HG03460 (cell line): ENCODE results near the gene MRI1.
A peak's percentile ranks its signal among the peaks of the same experiment; 100 is the strongest.
"Not testable (repeated sequence)": the region's sequence is repeated elsewhere in the genome, so short reads cannot be mapped to it uniquely, and the experiment has no call there.

ENCODE experiments used
- ATAC-seq: cut with Tn5 transposase; IDR thresholded peaks from one replicate; pipeline ENCODE4 v1.9.1; 2021; ENCODE audit not compliant: unreplicated experiment

MRI1 gene

GRCh38 chr19:13764101-13764807, at the start of gene MRI1:
TSS of gene MRI1 (plus strand) at chr19:13764522. CDS start at chr19:13764589, 67 bp downstream.
- peak; percentile 49 for ATAC-seq

GRCh38 chr19:13717194-13717643, 47.1 kb upstream of the MRI1 start:
- ATAC-seq, result no peak

- ATAC-seq, result no peak
These were observed 45.6 kb upstream of the MRI1 start for GRCh38 chr19:13718733-13719132.

GRCh38 chr19:13722146-13722545, 42.2 kb upstream of the MRI1 start:
- no peak for ATAC-seq

- ATAC-seq, result no peak
These were observed 41.1 kb upstream of the MRI1 start for GRCh38 chr19:13723206-13723605.

- no peak for ATAC-seq
These were observed 38.0 kb upstream of the MRI1 start for GRCh38 chr19:13726323-13726722.

- ATAC-seq, result no peak
These were observed 36.5 kb upstream of the MRI1 start for GRCh38 chr19:13727798-13728197.

GRCh38 chr19:13729859-13730258, 34.5 kb upstream of the MRI1 start:
- no peak for ATAC-seq

- ATAC-seq, result peak; percentile 91
These were observed 33.0 kb upstream of the MRI1 start for GRCh38 chr19:13731147-13731964.

- no peak for ATAC-seq
These were observed 32.0 kb upstream of the MRI1 start for GRCh38 chr19:13732337-13732736.

GRCh38 chr19:13734751-13735150, 29.6 kb upstream of the MRI1 start:
- no peak for ATAC-seq

- no peak for ATAC-seq
These were observed 26.2 kb upstream of the MRI1 start for GRCh38 chr19:13738073-13738472.

GRCh38 chr19:13741893-13742292, 22.4 kb upstream of the MRI1 start:
- no peak for ATAC-seq

- ATAC-seq, result no peak
These were observed 21.6 kb upstream of the MRI1 start for GRCh38 chr19:13742756-13743155.

- no peak for ATAC-seq
These were observed 20.1 kb upstream of the MRI1 start for GRCh38 chr19:13744174-13744573.

GRCh38 chr19:13747098-13747453, 17.2 kb upstream of the MRI1 start:
- ATAC-seq, result no peak

- ATAC-seq, result no peak
These were observed 16.0 kb upstream of the MRI1 start for GRCh38 chr19:13748169-13748828.

- no peak for ATAC-seq
These were observed 12.9 kb upstream of the MRI1 start for GRCh38 chr19:13751436-13751835.

GRCh38 chr19:13753622-13754021, 10.7 kb upstream of the MRI1 start:
- not testable (repeated sequence) for ATAC-seq

- no peak for ATAC-seq
These were observed 8.1 kb upstream of the MRI1 start for GRCh38 chr19:13756210-13756609.

- ATAC-seq, result no peak
These were observed 6.2 kb upstream of the MRI1 start for GRCh38 chr19:13757805-13758772.
